OCI-LY3 (cell line): ENCODE data around the gene PLEKHA7.

ENCODE experiments used
- H2AFZ ChIP-seq: fragments of 200-600, 300-600 bp; shearing (Covaris generic); 2 replicates; pipeline ENCODE4 v1.6.0; 2014; ENCODE audit warnings: antibody characterized with exemption, low read depth, low read length
- H3K27ac ChIP-seq: fragments of 200-600, 300-600 bp; sonication (generic); 2 replicates; pipeline ENCODE4 v1.5.1; 2014; ENCODE audit warnings: mild to moderate bottlenecking, low read length, moderate library complexity, mixed read lengths
- H3K27me3 ChIP-seq: fragments of 200-600, 300-600 bp; sonication (generic); 2 replicates; pipeline ENCODE4 v1.6.1; 2014; ENCODE audit warnings: low read depth, low read length, mixed read lengths
- H3K36me3 ChIP-seq: fragments of 200-600, 300-600 bp; sonication (generic); replicated peaks from 2 replicates; pipeline ENCODE3; 2014; ENCODE audit warnings: low read depth, low read length, mixed read lengths
- H3K4me1 ChIP-seq: fragments of 300-600, 200-600 bp; sonication (generic); 2 replicates; pipeline ENCODE4 v1.6.1; 2014; ENCODE audit warnings: low read length, mixed read lengths
- H3K4me2 ChIP-seq: fragments of 200-600, 300-600 bp; sonication (generic); 2 replicates; pipeline ENCODE4 v1.6.1; 2014; ENCODE audit warnings: low read length, mixed read lengths
- H3K4me3 ChIP-seq: fragments of 300-600, 200-600 bp; sonication (generic); 2 replicates; pipeline ENCODE4 v1.5.1; 2014; ENCODE audit warnings: antibody characterized with exemption, mild to moderate bottlenecking, low read length, moderate library complexity
- H3K79me2 ChIP-seq: fragments of 300-600, 200-600 bp; shearing (Covaris generic); 2 replicates; pipeline ENCODE4 v1.6.1; 2014; ENCODE audit warnings: mild to moderate bottlenecking, low read length, mixed read lengths
- H3K9ac ChIP-seq: fragments of 300-600, 200-600 bp; shearing (Covaris generic); 2 replicates; pipeline ENCODE4 v1.6.0; 2014; ENCODE audit warnings: mild to moderate bottlenecking, low read length, moderate library complexity
- H3K9me3 ChIP-seq: fragments of 200-600, 300-600 bp; shearing (Covaris generic); 2 replicates; pipeline ENCODE4 v1.6.1; 2014; ENCODE audit warnings: low read length, mixed read lengths; ENCODE audit not compliant: insufficient read depth
- H4K20me1 ChIP-seq: fragments of 200-600, 300-600 bp; sonication (generic); 2 replicates; pipeline ENCODE4 v1.6.1; 2016; ENCODE audit warnings: low read length, mixed read lengths; ENCODE audit not compliant: insufficient read depth
- EZH2phosphoT487 ChIP-seq: fragments of 200-600 bp; shearing (Covaris generic); IDR thresholded peaks from 2 replicates; pipeline ENCODE4 v1.6.1; 2018; ENCODE audit warnings: antibody characterized with exemption, mixed run types, low read depth
- TF ChIP-seq, protein P1 (sequence below): fragments of 200-600, 300-600 bp; sonication (generic); IDR thresholded peaks from 2 replicates; pipeline ENCODE4 v1.5.1; 2014; ENCODE audit warnings: antibody characterized with exemption, low read length, low read depth

Gene PLEKHA7

GRCh38 chr11:16862726-16863125 is 151.5 kb downstream of the PLEKHA7 start:
- TF ChIP-seq EZH2phosphoT487: no peak
- TF ChIP-seq, protein P1, sequence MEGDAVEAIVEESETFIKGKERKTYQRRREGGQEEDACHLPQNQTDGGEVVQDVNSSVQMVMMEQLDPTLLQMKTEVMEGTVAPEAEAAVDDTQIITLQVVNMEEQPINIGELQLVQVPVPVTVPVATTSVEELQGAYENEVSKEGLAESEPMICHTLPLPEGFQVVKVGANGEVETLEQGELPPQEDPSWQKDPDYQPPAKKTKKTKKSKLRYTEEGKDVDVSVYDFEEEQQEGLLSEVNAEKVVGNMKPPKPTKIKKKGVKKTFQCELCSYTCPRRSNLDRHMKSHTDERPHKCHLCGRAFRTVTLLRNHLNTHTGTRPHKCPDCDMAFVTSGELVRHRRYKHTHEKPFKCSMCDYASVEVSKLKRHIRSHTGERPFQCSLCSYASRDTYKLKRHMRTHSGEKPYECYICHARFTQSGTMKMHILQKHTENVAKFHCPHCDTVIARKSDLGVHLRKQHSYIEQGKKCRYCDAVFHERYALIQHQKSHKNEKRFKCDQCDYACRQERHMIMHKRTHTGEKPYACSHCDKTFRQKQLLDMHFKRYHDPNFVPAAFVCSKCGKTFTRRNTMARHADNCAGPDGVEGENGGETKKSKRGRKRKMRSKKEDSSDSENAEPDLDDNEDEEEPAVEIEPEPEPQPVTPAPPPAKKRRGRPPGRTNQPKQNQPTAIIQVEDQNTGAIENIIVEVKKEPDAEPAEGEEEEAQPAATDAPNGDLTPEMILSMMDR: no peak
- Histone ChIP-seq H3K27me3 (peaks cover 19% of the 10 kb centered on the region), H3K9ac (no peak overlapping the region), H3K4me1 (no peaks in the 10 kb centered on the region), H3K4me3 (no peak overlapping the region), H3K36me3 (no peaks in the 10 kb centered on the region), H3K79me2 (no peaks in the 10 kb centered on the region), H2AFZ (no peak overlapping the region), H3K27ac (no peak overlapping the region), H3K9me3 (no peaks in the 10 kb centered on the region), H4K20me1 (no peaks in the 10 kb centered on the region), H3K4me2 (no peak overlapping the region)

DNA sequence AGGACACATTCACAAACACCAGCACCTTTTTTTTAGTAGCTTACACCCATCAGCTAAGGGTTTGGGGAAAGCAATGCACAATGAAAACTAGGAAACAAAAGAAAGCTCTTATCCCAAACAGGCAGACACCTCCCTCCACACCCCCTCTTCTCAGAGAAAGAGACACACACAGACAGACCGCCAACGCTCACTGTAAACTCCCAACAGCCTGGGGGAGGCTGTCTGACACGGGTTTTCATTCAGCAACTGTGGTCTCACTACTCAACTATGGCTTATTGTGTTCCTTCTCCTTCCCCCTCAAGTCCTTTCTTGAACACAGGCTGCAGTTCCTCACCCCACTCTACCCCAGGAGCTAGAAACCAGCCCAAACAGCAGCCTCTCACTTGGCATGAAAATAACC is 152.4 kb downstream of the PLEKHA7 start:
- no peak for TF ChIP-seq EZH2phosphoT487
- TF ChIP-seq, protein P1: no peak
- no peak overlapping the region for H3K4me3 ChIP-seq
- H3K27ac ChIP-seq: no peak overlapping the region
- H3K9ac ChIP-seq: no peak overlapping the region
- H3K4me2 ChIP-seq: no peak overlapping the region
- no peak overlapping the region for H2AFZ ChIP-seq
- H3K9me3 ChIP-seq: no peaks in the 10 kb centered on the region
- H3K27me3 ChIP-seq: peaks cover 19% of the 10 kb centered on the region
- no peaks in the 10 kb centered on the region for H4K20me1 ChIP-seq
- H3K79me2 ChIP-seq: no peaks in the 10 kb centered on the region
- no peaks in the 10 kb centered on the region for H3K4me1 ChIP-seq
- H3K36me3 ChIP-seq: no peaks in the 10 kb centered on the region

- no peak overlapping the region for H3K4me3 ChIP-seq
- no peaks in the 10 kb centered on the region for H3K9me3 ChIP-seq
- H3K79me2 ChIP-seq: no peaks in the 10 kb centered on the region
- H4K20me1 ChIP-seq: no peaks in the 10 kb centered on the region
- TF ChIP-seq, protein P1: no peak
- TF ChIP-seq EZH2phosphoT487: no peak
- H3K4me2 ChIP-seq: no peak overlapping the region
- H3K36me3 ChIP-seq: no peaks in the 10 kb centered on the region
- H3K27ac ChIP-seq: no peak overlapping the region
- H2AFZ ChIP-seq: no peak overlapping the region
- peaks cover 19% of the 10 kb centered on the region for H3K27me3 ChIP-seq
- no peaks in the 10 kb centered on the region for H3K4me1 ChIP-seq
- H3K9ac ChIP-seq: no peak overlapping the region
Measured at GRCh38 chr11:16860617-16861016, 153.6 kb downstream of the PLEKHA7 start.

DNA sequence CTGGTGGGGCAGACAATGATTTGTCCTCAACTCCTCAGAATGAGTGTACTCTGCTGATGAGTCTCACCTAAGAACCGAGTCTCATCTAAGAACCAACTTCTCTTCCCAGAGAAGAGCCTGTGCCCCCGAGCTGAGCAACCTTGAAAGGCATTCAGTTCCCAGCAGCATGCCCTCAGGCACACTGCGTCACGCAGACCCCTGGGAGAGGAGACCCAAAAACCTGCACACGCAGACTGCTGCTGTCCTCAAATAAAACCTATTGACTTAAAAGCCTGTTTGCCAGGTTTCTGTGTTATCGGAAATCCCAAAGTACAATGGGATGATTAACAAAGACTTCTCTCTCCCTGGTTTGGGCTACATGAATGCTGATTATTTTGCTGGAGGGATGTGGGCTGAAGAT is 154.6 kb downstream of the PLEKHA7 start:
- Histone ChIP-seq H3K27me3 (peaks cover 19% of the 10 kb centered on the region), H3K9me3 (no peaks in the 10 kb centered on the region), H3K9ac (no peak overlapping the region), H3K4me3 (no peak overlapping the region), H3K79me2 (no peaks in the 10 kb centered on the region), H3K4me2 (no peak overlapping the region), H3K36me3 (no peaks in the 10 kb centered on the region), H4K20me1 (no peaks in the 10 kb centered on the region), H3K27ac (no peak overlapping the region), H3K4me1 (no peaks in the 10 kb centered on the region), H2AFZ (no peak overlapping the region)
- TF ChIP-seq EZH2phosphoT487: no peak
- TF ChIP-seq, protein P1: no peak
